ENCODE results near the gene NTRK3.
A peak's percentile ranks its signal among the peaks of the same experiment; 100 is the strongest.

The NTRK3 gene

GRCh38 chr15:87935583-87935982 is 321.0 kb downstream of the NTRK3 start:
- no peak for DNase-seq

DNA sequence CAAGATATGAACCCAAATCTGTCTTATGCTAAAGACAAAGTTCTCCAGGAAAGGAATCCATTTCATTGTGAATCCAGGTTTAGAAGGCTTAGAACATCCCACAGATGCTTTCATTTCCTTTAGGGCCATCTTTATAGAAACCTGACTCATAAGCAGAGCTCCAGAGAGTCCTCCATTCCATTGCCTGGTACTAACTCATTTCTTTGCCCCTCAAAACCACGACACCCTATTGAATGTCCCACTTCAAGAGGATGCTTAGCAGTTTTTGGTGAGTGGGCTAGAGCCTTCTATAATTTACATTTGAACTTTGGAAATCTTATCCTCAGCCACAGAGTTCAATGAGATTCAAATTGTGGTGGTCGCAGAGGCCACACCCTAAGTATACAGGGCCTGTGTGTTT is 325.0 kb downstream of the NTRK3 start:
- DNase-seq, result no peak

DNA sequence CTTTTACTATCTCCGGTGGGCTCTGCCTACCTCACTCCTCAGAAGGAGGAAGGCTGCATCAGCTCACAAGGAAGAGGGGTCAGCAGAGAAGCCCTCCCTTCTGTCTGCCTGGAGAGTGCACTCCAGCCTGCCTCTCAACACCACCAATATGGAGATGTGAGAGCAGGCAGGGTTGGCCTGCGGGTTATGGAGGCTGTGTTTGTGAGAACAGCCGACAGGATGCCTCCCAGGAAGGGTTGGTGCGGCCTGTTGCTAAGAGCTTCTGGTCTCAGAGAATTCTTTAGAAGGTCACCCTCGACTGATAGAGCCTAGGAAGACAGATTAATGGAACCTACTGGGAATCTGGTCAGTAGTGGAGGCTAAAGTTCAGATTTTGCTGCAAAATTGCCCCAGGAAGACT is 326.1 kb downstream of the NTRK3 start:
- DNase-seq, result no peak

DNA sequence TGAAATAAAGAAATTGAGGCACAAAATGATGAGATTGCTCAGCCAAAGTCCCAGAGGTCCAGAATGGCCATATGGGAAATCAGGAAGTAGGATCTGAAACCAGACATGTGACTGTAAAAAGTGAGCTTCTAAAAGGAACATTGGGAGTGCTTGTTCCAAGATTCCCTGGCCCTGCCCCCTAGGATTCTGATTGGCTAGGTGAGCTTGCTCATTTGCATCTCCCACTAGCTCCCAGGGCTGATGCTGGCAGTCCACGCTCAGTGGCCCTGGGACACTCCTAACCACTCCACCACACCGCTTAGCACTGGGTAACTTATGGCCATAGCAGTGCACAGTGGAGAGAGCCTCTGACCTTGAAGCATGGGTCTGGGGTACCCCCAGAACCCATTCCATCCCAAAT is 326.7 kb downstream of the NTRK3 start:
- DNase-seq, result no peak

GRCh38 chr15:87924433-87924832 is 332.1 kb downstream of the NTRK3 start:
- no peak for DNase-seq

DNA sequence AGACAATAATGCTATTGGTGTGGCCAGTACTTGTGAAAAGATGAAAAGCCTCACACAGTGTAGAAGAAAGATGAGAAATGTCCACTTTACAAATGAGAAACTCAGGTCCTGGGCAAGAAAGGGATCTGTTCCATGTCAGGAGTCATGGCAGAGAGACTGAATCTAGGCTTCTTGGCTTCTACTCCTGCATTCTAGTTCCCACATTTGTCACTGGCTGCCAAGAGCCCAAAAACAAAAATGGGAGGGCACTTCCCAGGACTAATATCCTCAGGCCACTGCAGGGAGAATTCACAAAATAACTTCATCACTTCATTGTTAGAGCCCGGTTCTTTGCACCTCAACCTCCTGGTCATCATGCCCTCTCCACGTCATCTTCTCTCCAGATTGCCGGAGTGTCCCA is 337.5 kb downstream of the NTRK3 start:
- no peak for DNase-seq

- DNase-seq, result no peak
Observed at GRCh38 chr15:87917480-87917879, 339.1 kb downstream of the NTRK3 start.

DNA sequence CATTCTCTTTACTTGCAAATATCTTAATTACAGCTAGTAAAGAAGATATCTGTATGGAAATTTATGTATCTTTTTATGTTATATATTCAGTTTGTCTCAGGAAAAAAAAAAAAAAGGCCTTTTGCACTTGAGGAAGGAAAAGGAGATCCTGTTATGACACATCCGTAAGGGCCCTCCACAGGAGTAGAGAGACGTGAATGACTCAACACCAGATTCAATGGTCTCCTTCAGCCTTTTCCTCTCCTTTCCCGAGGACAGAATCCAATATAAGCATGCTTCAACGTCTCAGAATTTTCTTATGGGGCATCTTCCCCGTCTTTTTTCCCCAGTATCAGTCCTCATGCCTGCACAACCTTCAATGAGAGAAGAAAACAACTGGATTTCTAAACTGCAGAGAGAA is 340.3 kb downstream of the NTRK3 start:
- DNase-seq, result no peak

GRCh38 chr15:87910301-87910700 is 346.2 kb downstream of the NTRK3 start:
- DNase-seq, result no peak

DNA sequence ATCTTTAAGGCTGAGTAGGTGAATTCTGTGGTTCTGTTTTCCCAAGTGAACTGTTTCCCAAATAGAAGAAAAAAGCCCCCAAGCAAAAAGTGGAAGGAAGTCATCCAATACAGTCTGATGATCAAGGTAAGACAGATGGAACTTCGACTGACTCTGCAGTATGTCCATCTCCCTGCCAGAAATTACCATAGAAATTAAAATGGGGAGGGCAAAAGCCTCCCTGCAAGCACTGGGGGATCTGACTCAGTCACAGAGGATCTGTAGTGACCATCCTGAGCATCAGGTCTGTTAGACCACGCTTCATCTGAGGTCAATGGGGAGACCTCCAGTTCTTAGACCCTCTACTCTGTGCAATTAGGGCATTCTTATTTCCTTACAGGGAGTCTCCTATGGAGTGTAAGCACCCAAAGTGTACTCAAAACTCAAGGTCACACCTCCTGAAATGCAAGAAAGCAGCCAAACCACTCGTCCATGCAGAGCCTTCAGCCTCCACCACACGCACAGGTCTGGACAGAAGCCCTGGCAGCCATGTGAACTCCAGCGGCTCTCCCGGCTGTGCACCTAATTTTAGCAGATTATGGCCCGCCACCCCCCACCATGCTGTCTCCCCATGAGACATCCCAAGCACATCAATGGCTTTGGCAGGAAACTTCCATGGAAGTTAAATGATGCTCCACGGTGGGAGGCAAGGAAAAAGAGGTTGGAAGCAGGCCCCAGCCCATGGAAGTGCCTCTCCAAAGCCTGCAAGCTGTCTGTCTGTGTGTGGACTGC is 348.7 kb downstream of the NTRK3 start:
- DNase-seq, result no peak

DNA sequence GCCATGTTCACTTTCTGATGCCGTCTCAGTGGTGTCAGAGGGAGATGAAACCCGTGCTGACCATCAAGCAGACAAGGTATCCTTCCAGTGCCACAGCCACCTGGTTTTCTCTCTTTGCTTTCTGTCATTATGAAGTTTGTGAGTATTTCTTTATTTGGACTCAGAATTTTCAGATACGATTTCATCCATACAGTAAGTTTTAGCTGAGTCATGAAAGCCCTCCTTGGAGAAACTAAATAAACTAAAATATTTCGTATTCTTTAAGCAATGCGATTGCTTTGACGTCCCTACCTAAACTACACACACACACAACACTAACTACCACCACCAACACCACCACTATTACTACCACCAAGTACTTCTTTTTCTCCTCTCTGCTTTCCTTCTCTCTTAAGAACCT is 350.1 kb downstream of the NTRK3 start:
- DNase-seq, result no peak

DNA sequence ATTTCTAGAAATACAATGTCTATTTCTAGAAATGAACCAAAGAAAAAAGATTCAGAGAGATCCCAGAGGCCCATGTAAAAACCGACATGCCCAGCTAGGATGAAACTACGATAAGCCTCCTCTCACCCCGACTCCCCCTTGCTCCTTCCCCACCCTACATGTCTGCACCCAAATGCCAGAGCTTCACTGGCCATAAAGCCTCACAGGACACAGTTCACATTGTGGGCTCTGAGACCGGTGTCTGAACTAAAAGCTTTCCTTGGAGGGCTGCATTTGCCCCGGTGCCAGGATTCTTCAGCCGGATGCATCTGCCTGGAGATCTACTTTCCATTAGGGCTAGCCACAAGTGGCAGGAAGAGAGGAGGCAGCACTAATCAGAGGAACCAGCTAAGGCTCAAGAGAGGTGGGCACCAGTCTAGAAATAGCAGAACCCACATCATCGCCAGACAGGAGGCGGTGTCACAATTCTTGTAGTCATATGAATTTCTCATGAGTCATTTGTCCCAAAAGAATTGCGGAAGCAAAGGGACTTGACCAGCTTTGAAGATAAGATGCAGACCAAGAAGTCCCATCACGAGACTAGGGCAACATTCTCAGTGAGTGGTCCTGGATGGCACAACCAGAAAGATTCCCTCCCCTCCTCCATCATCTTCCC is 353.6 kb downstream of the NTRK3 start:
- DNase-seq, result no peak

- DNase-seq, result no peak
Observed at GRCh38 chr15:87901926-87902690, 354.4 kb downstream of the NTRK3 start.

- no peak for DNase-seq
Observed at GRCh38 chr15:87901008-87901407, 355.5 kb downstream of the NTRK3 start.

DNA sequence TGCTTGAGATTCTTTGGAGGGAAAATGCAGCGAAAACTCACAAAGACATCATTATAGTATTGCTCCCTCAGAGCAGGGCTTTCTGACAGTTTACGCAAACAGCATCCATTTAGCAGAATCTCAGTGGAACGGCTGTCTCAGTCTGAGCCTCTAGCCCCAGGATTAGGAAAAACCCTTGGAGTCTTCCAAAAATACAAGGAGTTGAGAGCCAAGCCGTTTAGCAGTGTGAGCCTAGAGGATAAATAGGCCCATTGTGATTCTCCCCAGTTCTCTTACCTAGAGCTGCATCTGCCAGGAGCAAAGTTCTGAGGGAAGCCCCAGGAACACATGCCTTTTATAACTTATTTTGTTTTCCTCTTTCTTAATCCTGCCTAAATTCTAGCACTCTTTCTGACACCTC is 359.6 kb downstream of the NTRK3 start:
- DNase-seq, result no peak

DNA sequence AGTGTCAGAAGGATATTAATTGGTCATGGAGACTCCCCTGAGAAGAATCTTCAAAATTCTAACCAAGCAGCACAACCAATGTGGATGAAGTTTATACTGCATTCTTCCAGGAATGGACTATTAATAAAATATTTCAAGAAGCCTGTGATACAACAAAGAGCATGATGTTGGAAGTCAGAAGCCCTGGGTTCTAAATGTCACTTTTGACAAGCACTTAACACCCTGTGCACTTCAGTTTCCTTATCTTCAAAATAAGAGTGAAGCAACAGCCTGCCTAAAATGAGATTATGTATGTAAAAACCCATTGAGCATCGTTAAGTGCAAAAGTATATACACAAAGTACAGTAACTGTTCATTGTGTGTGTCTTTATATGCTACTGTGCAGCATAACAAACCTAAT is 369.4 kb downstream of the NTRK3 start:
- DNase-seq, result no peak

DNA sequence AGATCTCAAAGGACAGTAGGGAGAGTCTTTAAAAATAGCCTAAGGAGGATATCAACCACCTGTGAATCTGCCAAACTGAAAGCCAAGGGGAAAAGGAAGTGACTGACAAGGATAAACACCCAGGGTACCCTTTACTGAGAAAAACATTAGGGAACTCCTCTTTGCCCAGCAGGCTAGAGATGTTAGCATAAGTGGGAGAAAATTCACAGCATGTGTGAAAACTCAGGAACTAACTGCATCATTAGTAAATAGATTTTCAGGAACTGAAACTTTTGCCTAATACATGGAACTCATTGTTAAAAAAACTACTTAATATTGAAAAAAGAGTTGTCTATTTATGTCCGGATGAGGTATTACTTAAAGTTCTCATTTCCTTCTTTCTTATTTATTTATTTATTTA is 375.5 kb downstream of the NTRK3 start:
- no peak for DNase-seq

- DNase-seq, result no peak
Observed at GRCh38 chr15:87877822-87878542, 378.6 kb downstream of the NTRK3 start.

- DNase-seq, result no peak
Observed at GRCh38 chr15:87877114-87877810, 379.3 kb downstream of the NTRK3 start.

GRCh38 chr15:87874896-87875711 is 381.4 kb downstream of the NTRK3 start:
- DNase-seq, result peak; percentile 62

DNA sequence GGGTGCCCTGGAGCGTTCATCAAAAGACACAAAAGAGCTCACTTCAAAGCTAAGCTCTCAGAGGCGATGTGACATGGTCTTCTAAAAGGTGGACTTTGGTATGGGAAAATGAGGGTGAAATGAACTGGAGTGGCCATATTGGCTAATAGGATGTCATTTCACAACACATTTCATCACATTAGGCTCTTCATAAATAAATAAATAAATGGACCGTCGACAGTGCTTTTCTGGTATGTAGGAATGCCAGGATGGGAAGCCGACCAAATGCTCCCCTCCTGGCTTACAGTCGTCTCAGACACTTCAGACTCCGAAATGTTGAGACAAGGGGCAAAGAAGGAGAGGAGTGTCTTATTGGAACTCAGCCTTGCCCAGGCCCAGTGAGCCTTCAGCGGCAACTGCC is 383.0 kb downstream of the NTRK3 start:
- DNase-seq, result no peak

Data from retina (tissue), 1 donor.